ENCODE data around the gene KIF6. TPM values are rescaled to one million over a fixed set of nuclear protein-coding genes. Genes with fewer than 3 reads are reported as not detected.

Gene KIF6
- polyA plus RNA-seq, 2 of the 4 experiments (the other 2 are of a cell fraction) = 0.05 to 0.39 TPM

GRCh38 chr6:39558591-39559190, 166.5 kb downstream of the KIF6 start:
- TF ChIP-seq TFCP2L1 (CRISPR knock-in tag; IDR thresholded peaks at IDR 0.05) (no peak), ELK1 (IDR thresholded peaks at IDR 0.05; ENCODE audit: low read depth, low read length) (no peak), NPAS2 (CRISPR knock-in tag; IDR thresholded peaks at IDR 0.05; ENCODE audit: borderline replicate concordance) (no peak), FOSL2 (IDR thresholded peaks at IDR 0.05) (no peak), FOSL2 (CRISPR knock-in tag; IDR thresholded peaks at IDR 0.05) (no peak), CBX8 (IDR thresholded peaks at IDR 0.05) (no peak), JUNB (IDR thresholded peaks at IDR 0.05) (no peak), JUN (IDR thresholded peaks at IDR 0.05) (no peak), MYC (IDR thresholded peaks at IDR 0.05; ENCODE audit: borderline replicate concordance, low read length) (no peak), MAFK (IDR thresholded peaks at IDR 0.05; ENCODE audit: partially characterized antibody) (no peak), ESRRA (IDR thresholded peaks at IDR 0.05; ENCODE audit: borderline replicate concordance, low read length) (no peak), MAZ (IDR thresholded peaks at IDR 0.05; ENCODE audit: borderline replicate concordance, low read depth, low read length) (no peak), CHD2 (IDR thresholded peaks at IDR 0.05; ENCODE audit: low read length, partially characterized antibody) (no peak), NR3C1 (IDR thresholded peaks at IDR 0.05) (no peak)
- ChIA-PET POLR2A (no interaction called here), CTCF (no interaction called here)
- Histone ChIP-seq H3K4me1 (no peaks in the 10 kb centered on the region), H3K27ac (no peak overlapping the region), H3K4me3 (no peak overlapping the region), H3K4me2 (no peak overlapping the region), H3K9me3 (no peaks in the 10 kb centered on the region)
- DNase-seq (ENCODE audit: low read depth in 1 of 2, low spot score in 1 of 2) (no peak), ATAC-seq (no peak), FAIRE-seq (no peak)

GRCh38 chr6:39558079-39558478, 167.1 kb downstream of the KIF6 start:
- TF ChIP-seq PBX3 (IDR thresholded peaks at IDR 0.05) (no peak), KDM1A (IDR thresholded peaks at IDR 0.05; ENCODE audit: low read depth) (no peak), RARB (CRISPR knock-in tag; IDR thresholded peaks at IDR 0.05) (no peak), POLR2AphosphoS2 (conservative IDR thresholded peaks at IDR 0.05; ENCODE audit: low read length) (no peak), NFE2L2 (conservative IDR thresholded peaks at IDR 0.05; ENCODE audit: low read length) (no peak), BCL3 (IDR thresholded peaks at IDR 0.05) (no peak), JUNB (IDR thresholded peaks at IDR 0.05) (no peak), HMGXB4 (CRISPR knock-in tag; IDR thresholded peaks at IDR 0.05; ENCODE audit: borderline replicate concordance) (no peak), JUN (IDR thresholded peaks at IDR 0.05) (no peak), HDAC2 (IDR thresholded peaks at IDR 0.05) (no peak), NPAS2 (CRISPR knock-in tag; IDR thresholded peaks at IDR 0.05; ENCODE audit: borderline replicate concordance) (no peak)
- H3K9me3 ChIP-seq = no peaks in the 10 kb centered on the region
- FAIRE-seq = no peak
- ATAC-seq = no peak
- H3K4me3 ChIP-seq = no peak overlapping the region
- no peak for DNase-seq (ENCODE audit: low read depth in 1 of 2, low spot score in 1 of 2)
- H3K4me2 ChIP-seq = no peak overlapping the region
- no peak overlapping the region for H3K27ac ChIP-seq
- ChIA-PET CTCF (no interaction called here), POLR2A (no interaction called here)
- no peaks in the 10 kb centered on the region for H3K4me1 ChIP-seq
- 0% methylated on average over 1 of the region's 1 CpG for WGBS (ENCODE audit: missing lambda C conversion rate)

Data from A549 (cell line).